K562 (cell line): ENCODE data around the gene ANK3. TPM values are rescaled to one million over a fixed set of nuclear protein-coding genes. Genes with fewer than 3 reads are reported as not detected.

Source experiments
- ARHGAP35 ChIP-seq: fragments of 450-650 bp; IDR thresholded peaks from 2 replicates; pipeline ENCODE4 v1.6.1; 2018; ENCODE audit not compliant: partially characterized antibody
- ATF1 ChIP-seq, 2 experiments: fragments of 450-650 bp in 1 of 2; IDR thresholded peaks; 2 replicates each; pipeline ENCODE4 v1.6.1; 2016; ENCODE audit warnings: missing compliant biosample characterization in 1 of 2, missing genetic modification characterization in 1 of 2
- GATA2 ChIP-seq: sonication (generic); formaldehyde crosslinking; IDR thresholded peaks from 2 replicates; pipeline ENCODE4 v1.4.0; 2020; ENCODE audit warnings: mild to moderate bottlenecking, missing genetic modification reagents
- GTF2E2 ChIP-seq: fragments of 200-800 bp; sonication (Bioruptor generic); IDR thresholded peaks from 2 replicates; pipeline ENCODE4 v1.6.1; 2016; ENCODE audit warnings: missing genetic modification characterization, missing compliant biosample characterization
- HNRNPK ChIP-seq: fragments of 200-400 bp; formaldehyde crosslinking; IDR thresholded peaks from one replicate; pipeline ENCODE4 v1.6.1; 2018; ENCODE audit warnings: mild to moderate bottlenecking, low read depth, low read length; ENCODE audit not compliant: poor library complexity, severe bottlenecking
- LEF1 ChIP-seq: fragments of 450-650 bp; IDR thresholded peaks from 2 replicates; pipeline ENCODE4 v1.6.1; 2016; ENCODE audit warnings: mild to moderate bottlenecking
- MAZ ChIP-seq, 2 experiments: fragments of 450-650 bp in 1 of 2; sonication (generic) in 1 of 2; formaldehyde crosslinking; IDR thresholded peaks in 1 of 2; conservative IDR thresholded peaks in 1 of 2; 2 replicates each; pipeline versions ENCODE4 v1.4.0 to v1.5.0; 2020; ENCODE audit warnings: mild to moderate bottlenecking in 1 of 2, missing genetic modification reagents in 1 of 2
- MED1 ChIP-seq: sonication (generic); formaldehyde crosslinking; IDR thresholded peaks from 2 replicates; pipeline ENCODE4 v1.8.1; 2023; ENCODE audit warnings: missing genetic modification reagents, borderline replicate concordance
- PCBP2 ChIP-seq: fragments of 200-400 bp; formaldehyde crosslinking; IDR thresholded peaks from 2 replicates; pipeline ENCODE4 v1.6.1; 2018; ENCODE audit warnings: low read length, low read depth, mild to moderate bottlenecking, moderate library complexity; ENCODE audit not compliant: poor library complexity, severe bottlenecking
- PKNOX1 ChIP-seq: fragments of 450-650 bp; IDR thresholded peaks from 2 replicates; pipeline ENCODE4 v1.6.1; 2016
- SMARCC2 ChIP-seq: fragments of 450-650 bp; IDR thresholded peaks from 2 replicates; pipeline ENCODE4 v1.6.1; 2017; ENCODE audit warnings: antibody characterized with exemption, moderate library complexity, mild to moderate bottlenecking, low read depth
- SOX6 ChIP-seq: fragments of 450-650 bp; IDR thresholded peaks from 2 replicates; pipeline ENCODE4 v1.6.1; 2014; ENCODE audit warnings: mild to moderate bottlenecking
- SREBF2 ChIP-seq: sonication (generic); formaldehyde crosslinking; IDR thresholded peaks from 2 replicates; pipeline ENCODE4 v1.4.0; 2020; ENCODE audit warnings: mild to moderate bottlenecking, missing genetic modification reagents
- STAT6 ChIP-seq: sonication (generic); formaldehyde crosslinking; IDR thresholded peaks from 2 replicates; pipeline ENCODE4 v1.8.1; 2023; ENCODE audit warnings: mild to moderate bottlenecking, missing genetic modification reagents
- TARDBP ChIP-seq: fragments of 450-650 bp; IDR thresholded peaks from 2 replicates; pipeline ENCODE4 v1.6.1; 2016
- VEZF1 ChIP-seq: fragments of 200-800 bp; sonication (Bioruptor generic); IDR thresholded peaks from 2 replicates; pipeline ENCODE4 v1.6.1; 2017; ENCODE audit warnings: missing genetic modification characterization, missing compliant biosample characterization
- ZBTB5 ChIP-seq: fragments of 450-650 bp; IDR thresholded peaks from 2 replicates; pipeline ENCODE4 v1.6.1; 2017; ENCODE audit warnings: antibody characterized with exemption
- ZNF436 ChIP-seq: fragments of 250-450, 450-650 bp; sonication (Bioruptor Pico); formaldehyde crosslinking; IDR thresholded peaks from 2 replicates; pipeline ENCODE4 v1.7.0; 2020; ENCODE audit warnings: mild to moderate bottlenecking
- ZNF445 ChIP-seq: fragments of 250-450 bp; sonication (Bioruptor Pico); IDR thresholded peaks from 2 replicates; pipeline ENCODE4 v1.4.0; 2020; ENCODE audit warnings: low read depth, mild to moderate bottlenecking, moderate library complexity
- ZNF707 ChIP-seq: fragments of 250-450 bp; sonication (Bioruptor Pico); conservative IDR thresholded peaks from 2 replicates; pipeline ENCODE4 v1.8.0; 2022; ENCODE audit warnings: inconsistent platforms, mild to moderate bottlenecking, moderate library complexity
- ZNF75A ChIP-seq: fragments of 450-650 bp; formaldehyde crosslinking; IDR thresholded peaks from 2 replicates; pipeline ENCODE4 v1.4.0; 2020; ENCODE audit warnings: mild to moderate bottlenecking
- ZNF780A ChIP-seq: fragments of 250-450 bp; sonication (Bioruptor Pico); IDR thresholded peaks from 2 replicates; pipeline ENCODE4 v1.5.0; 2021; ENCODE audit warnings: mild to moderate bottlenecking
- ZNF785 ChIP-seq: fragments of 250-450 bp; sonication (Bioruptor Pico); IDR thresholded peaks from 2 replicates; pipeline ENCODE4 v1.4.0; 2020; ENCODE audit warnings: mild to moderate bottlenecking
- ZZZ3 ChIP-seq: fragments of 450-650 bp; IDR thresholded peaks from 2 replicates; pipeline ENCODE4 v1.6.1; 2016; ENCODE audit warnings: antibody characterized with exemption, mild to moderate bottlenecking, moderate library complexity
- polyA plus RNA-seq, 8 experiments: library from polyadenylated mRNA; depleted of rRNA in 4 of 8; stranded (reverse) in 5 of 8; unstranded in 3 of 8; fragments of >200 nt; fragmentation: Nextera tagmentation in 2 of 8; fragmentation: Illumina TruSeq in 1 of 8; extraction: Ambion mirVana in 2 of 8; extraction: Trizol in 1 of 8; gene quantifications; 2 replicates each; pipeline versions ENCODE4 v1.2.1 to v1.2.3, GENCODE V29; 2011 to 2014; ENCODE audit warnings: inconsistent platforms in 1 of 8, missing spikeins in 1 of 8
- total RNA-seq, 7 experiments: library from RNA; depleted of rRNA in 6 of 7; stranded (reverse); fragments of >200 nt in 6 of 7; fragmentation: Illumina TruSeq in 2 of 7; extraction: Trizol in 2 of 7; gene quantifications; 2 replicates each; pipeline versions ENCODE4 v1.2.1 to v1.2.3, GENCODE V29; 2011 to 2021; ENCODE audit warnings: low replicate concordance in 1 of 7

ANK3 gene
- total and polyA plus RNA-seq, 9 of the 15 experiments (the other 6 are each of a cell fraction or from before 2014, with no cell fraction given), result 10.0 to 32.3 (median 17.9) TPM

- TF ChIP-seq SOX6 (peak; percentile 97), ZZZ3 (no peak), GATA2 (CRISPR knock-in tag) (peak; percentile 96), ZNF707 (no peak), SREBF2 (CRISPR knock-in tag) (no peak), HNRNPK (no peak), ATF1 (CRISPR knock-in tag; IDR thresholded peaks at IDR 0.05) (no peak), ATF1 (tag; IDR thresholded peaks at IDR 0.05) (peak; percentile 71), STAT6 (CRISPR knock-in tag) (no peak), GTF2E2 (no peak), VEZF1 (CRISPR knock-in tag) (peak; percentile 65), LEF1 (peak; percentile 87), ARHGAP35 (no peak), PKNOX1 (peak; percentile 87), ZBTB5 (no peak), ZNF785 (CRISPR knock-in tag) (no peak), PCBP2 (no peak), MAZ (CRISPR knock-in tag; conservative IDR thresholded peaks at IDR 0.05 in 1 of 2, IDR thresholded peaks at IDR 0.05 in 1 of 2) (peak; percentile 66 to 75; a peak in 3 of 4 replicates), ZNF436 (CRISPR knock-in tag) (no peak), ZNF445 (0 out of 2 replicates have a peak, but pooled peaks have one; percentile 55), TARDBP (peak; percentile 85), MED1 (no peak), ZNF75A (0 out of 2 replicates have a peak, but pooled peaks have one; percentile 29), ZNF780A (CRISPR knock-in tag) (no peak), SMARCC2 (peak; percentile 96)
Measured at GRCh38 chr10:60262647-60263126, 127.0 kb downstream of the ANK3 start (continued).
